NCI-H446 (cell line): ENCODE data around the gene ALG9.
"Not testable (repeated sequence)": the region's sequence is repeated elsewhere in the genome, so short reads cannot be mapped to it uniquely, and the experiment has no call there.

Experiments used
- DNase-seq, 2 experiments: peaks; one replicate each; lab custom pipeline; 2025; lab: John Stamatoyannopoulos, UW

ALG9 gene

GRCh38 chr11:111795334-111795985 lies 75.9 kb downstream of the ALG9 start:
- no peak for DNase-seq

DNA sequence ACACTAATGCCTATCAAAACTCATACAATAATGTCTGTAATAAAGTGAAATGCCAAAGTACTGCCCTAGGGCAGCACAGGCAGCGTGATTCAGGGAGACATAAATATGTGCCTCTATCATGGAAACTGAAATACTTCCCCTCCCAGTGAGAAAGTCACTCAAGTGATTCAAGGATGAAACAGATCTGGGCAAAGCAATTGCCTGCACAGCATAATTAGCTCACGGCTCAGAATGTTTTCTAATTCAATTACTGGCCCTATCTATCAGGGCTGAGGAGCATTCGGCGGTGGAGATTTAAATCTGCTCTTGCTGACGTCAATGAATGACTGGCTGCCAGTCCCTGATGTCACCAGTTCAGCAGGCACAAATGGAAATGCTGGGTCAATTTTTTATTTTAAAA lies 77.5 kb downstream of the ALG9 start:
- DNase-seq, result peak; percentile 56 to 83

GRCh38 chr11:111792955-111793500 lies 78.4 kb downstream of the ALG9 start:
- DNase-seq, result no peak

- DNase-seq, result no peak
Observed at GRCh38 chr11:111792314-111792713, 79.1 kb downstream of the ALG9 start.

DNA sequence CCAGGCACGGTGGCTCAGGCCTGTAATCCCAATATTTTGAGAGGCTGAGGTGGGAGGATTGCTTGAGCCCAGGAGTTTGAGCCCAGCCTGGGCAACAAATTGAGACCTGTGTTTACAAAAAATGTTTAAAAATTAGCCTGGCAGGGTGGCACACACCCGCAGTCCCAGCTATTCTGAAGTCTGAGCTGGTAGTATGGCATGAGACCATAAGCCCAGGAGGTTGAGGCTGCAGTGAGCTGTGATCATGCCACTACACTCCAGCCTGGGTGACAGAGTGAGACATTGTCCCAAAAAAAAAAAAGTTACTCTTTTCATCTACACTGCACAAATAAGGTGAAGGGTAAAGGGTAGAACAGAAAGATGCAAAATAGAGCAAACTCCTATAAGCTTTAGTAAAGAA lies 82.9 kb downstream of the ALG9 start:
- no peak for DNase-seq

DNA sequence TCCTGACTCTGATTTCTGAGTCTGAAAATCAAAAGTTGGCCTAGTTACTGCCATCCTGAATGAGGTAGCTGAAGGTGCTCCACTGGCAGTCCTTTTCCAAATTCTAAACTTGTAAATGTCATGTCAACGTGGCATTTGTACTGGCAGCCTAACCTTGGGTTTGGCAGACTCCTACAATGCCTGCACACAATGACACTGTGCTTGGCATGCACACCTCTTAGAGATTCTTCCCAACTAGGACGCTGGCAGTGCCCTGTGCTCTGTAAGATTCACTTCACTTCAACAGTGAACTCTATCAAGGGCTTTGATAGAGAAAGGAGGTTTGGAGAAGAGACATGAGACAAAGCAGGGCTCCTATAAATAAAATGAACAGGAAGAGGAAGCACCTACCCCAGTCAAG lies 83.3 kb downstream of the ALG9 start:
- peak in 1 of 2 experiments; percentile 41 for DNase-seq

DNA sequence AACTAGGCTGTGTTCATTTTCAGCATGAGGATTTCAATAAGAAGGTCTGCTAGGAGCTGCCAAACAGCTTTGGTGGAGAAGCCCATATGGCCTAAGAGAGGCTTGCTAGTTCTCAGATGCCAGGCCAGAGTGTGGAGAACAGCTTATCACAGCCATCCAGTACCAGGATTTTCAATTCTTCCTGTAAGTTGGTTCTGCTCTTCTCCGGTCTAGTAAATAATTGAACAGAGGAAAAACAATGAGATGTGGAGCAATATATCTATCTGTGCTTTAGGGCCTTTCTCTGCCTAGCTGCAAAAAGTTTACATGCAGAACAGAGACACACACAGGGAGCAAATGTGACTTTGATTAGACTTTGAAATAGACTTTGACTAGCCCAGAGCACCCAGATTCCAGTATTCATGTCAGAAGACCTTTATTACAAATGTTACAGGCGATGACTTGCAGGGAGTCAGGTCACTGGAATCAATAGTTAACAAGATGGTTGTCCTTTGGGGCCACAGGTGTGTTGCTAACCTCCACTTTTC lies 85.4 kb downstream of the ALG9 start:
- peak; percentile 40 to 83 for DNase-seq

DNA sequence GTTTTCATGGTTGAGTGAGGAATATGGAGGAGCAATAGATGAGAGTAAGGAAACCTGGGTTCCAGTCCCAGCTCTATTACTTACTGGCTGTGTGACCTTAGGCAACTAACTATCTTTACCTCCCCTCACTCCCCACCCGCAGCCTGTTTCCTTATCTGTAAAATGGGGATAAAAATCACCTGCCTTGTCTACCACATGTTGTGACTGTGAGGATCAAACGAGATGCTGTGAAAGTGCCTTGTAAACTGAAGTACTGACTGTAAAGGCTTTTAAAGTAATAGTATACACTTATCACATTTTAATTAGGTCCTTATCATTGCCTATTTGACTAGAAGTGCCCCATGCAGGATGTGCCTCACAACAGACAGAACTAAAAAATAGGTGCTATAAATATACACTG lies 86.3 kb downstream of the ALG9 start:
- DNase-seq, result no peak

DNA sequence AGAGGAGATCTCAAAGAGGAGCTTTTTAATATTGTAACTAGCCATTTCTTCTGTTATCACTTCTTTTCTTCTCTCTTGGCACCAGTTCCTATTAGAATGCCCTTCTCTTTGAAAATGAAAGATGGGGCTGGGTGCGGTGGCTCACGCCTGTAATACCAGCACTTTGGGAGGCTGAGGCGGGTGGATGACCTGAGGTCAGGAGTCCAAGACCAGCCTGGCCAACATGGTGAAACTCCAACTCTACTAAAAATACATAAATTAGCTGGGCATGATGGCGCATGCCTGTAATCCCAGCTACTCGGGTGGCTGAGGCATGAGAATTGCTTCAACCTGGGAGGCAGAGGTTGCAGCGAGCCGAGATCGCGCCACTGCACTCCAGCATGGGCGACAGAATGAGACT lies 87.1 kb downstream of the ALG9 start:
- DNase-seq, result not testable (repeated sequence)

- DNase-seq, result peak in 1 of 2 experiments; percentile 51
Observed at GRCh38 chr11:111782109-111782741, 89.2 kb downstream of the ALG9 start.

DNA sequence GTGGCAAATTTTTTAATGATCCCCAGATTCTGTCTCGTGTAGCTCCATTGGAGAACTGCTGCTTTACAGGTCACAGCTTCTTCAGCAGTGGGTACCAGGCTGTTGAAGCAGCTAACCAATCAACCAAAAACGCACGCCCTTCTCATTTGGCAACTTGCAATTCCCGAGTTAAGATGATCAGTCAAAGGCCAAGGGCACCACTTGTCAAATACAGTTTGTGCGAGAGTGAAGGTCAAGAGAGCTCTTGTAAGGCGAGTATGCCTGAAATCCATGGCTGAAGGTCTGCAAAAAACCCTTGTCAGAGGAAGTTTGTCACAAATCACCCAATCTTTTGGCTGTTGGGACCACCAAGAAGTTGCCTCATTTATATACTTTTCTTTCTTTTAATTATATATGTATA lies 92.3 kb downstream of the ALG9 start:
- no peak for DNase-seq

- no peak for DNase-seq
Observed at GRCh38 chr11:111778047-111778558, 93.3 kb downstream of the ALG9 start.

GRCh38 chr11:111777094-111778046 lies 94.0 kb downstream of the ALG9 start:
- peak; percentile 64 to 77 for DNase-seq

DNA sequence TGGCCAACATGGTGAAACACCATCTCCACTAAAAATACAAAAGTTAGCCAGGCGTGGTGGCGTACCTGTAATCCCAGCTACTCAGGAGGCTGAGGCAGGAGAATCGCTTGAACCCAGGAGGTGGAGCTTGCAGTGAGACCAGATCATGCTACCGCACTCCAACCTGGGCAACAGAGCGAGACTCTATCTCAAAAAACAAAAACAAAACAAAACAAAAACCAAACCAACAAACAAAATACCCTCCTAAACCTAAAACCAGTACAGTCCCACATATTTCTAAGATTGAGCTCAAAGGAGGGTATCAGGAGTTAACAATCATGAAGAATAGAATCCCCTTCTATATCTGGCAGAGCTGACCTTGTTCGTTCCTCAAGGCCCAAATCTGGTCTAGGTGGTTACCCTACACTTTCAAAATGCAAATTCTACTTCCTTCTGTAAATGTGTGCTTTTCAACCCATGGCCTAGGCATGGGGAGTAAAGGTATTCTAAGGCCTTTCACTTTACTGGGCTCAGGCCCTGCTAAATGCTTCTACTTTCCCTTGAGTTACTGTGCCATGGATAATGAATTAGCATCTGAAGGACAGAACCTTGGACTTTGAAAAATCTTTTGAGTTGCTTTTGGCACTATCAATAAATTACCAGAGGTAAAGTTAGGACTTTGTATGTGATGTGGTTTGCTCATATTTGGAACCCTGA lies 94.8 kb downstream of the ALG9 start:
- DNase-seq, result no peak

- peak in 1 of 2 experiments; percentile 33 for DNase-seq
Observed at GRCh38 chr11:111774955-111775710, 96.2 kb downstream of the ALG9 start.

DNA sequence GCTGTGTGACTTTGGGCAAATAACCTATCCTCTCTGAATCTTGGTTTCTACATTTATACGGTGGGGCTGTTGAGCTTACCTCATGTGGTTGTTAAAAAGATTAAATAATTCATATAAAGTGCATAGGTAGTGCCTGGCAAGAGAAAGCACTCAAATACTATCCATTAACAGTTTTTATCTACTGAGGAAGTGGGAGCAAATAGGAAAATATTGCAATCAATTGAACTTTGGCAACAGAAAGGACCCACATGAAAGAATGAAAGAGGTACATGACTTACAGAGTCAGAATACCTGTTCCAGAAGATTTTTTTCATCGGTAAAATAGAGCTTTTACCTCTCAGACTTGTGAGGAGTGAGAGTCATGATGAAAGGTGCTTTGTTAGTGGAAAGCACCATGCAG lies 98.8 kb downstream of the ALG9 start:
- DNase-seq, result no peak

DNA sequence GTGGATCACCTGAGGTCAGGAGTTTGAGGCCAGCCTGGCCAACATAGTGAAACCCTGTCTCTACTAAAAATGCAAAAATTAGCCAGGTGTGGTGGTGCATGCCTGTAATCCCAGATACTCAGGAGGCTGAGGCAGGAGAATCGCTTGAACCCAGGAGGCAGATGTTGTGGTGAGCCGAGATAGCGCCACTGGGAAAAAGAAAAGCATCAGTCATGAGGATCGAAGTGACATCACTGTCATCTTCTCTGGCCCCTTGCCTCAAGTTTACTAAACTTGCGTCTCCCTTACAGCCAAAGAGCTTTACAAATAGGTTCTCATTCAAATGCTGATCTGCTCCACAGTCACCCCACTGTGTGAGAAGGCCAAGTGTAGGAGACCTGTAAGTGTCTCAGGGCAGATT lies 100.2 kb downstream of the ALG9 start:
- DNase-seq, result not testable (repeated sequence)

- DNase-seq, result no peak
Observed at GRCh38 chr11:111770581-111771134, 100.7 kb downstream of the ALG9 start.

- no peak for DNase-seq
Observed at GRCh38 chr11:111766834-111767142, 104.6 kb downstream of the ALG9 start.
